HepG2 (cell line): Measurements from ENCODE around the gene SMPD3. TPM values are rescaled to one million over a fixed set of nuclear protein-coding genes. Genes with fewer than 3 reads are reported as not detected.

Experiments used
- ATAC-seq: fragments of 200-7000 bp; cut with Tn5 transposase; 3 replicates; pipeline ENCODE4 v1.9.1; 2020; ENCODE audit warnings: mild to moderate bottlenecking, moderate library complexity
- BruUV-seq: library from RNA; stranded (reverse); fragments of 400-500 nt; replicated peaks from 2 replicates; lab custom pipeline; 2021; lab: Mats Ljungman, UMichigan
- CTCF ChIA-PET: fragments of 300-600 bp; formaldehyde crosslinking; extraction: SDS; loops from one replicate; lab custom pipeline; 2021; ENCODE audit warnings: low total read pairs, inconsistent platforms, low intra/inter-chr PET ratio; lab: Yijun Ruan, JAX
- POLR2A ChIA-PET: fragments of 350-600 bp; sonication (Branson Sonifier 250); formaldehyde crosslinking; loops from one replicate; lab custom pipeline; 2020; ENCODE audit warnings: antibody characterized with exemption, inconsistent platforms; lab: Yijun Ruan, JAX
- DNase-seq: peaks from one replicate; pipeline ENCODE4 v3.0.0-alpha.2; 2015; ENCODE audit warnings: low spot score
- FAIRE-seq: peaks from 3 replicates; lab custom pipeline; 2011; peaks lifted over from hg19 to GRCh38; lab: Jason Lieb, UNC
- H2AFZ ChIP-seq: one replicate; pipeline ENCODE4 v1.6.1; 2011; ENCODE audit warnings: low read length, inconsistent platforms
- H3K27ac ChIP-seq: fragments of 300-600 bp; 3 replicates; pipeline ENCODE4 v1.8.0; 2011; ENCODE audit warnings: mixed run types, mild to moderate bottlenecking, mixed read lengths, low read length, inconsistent platforms; ENCODE audit not compliant: insufficient read depth; ENCODE audit errors: extremely low read length
- H3K27me3 ChIP-seq, 2 experiments: fragments of 200-600 bp in 1 of 2; 2 replicates in 1 of 2; 3 replicates in 1 of 2; pipeline versions ENCODE4 v1.6.0 to v1.8.0; 2011; ENCODE audit warnings: low read length in 2 of 2, mild to moderate bottlenecking in 2 of 2, moderate library complexity in 2 of 2, inconsistent platforms in 1 of 2; ENCODE audit not compliant: insufficient read depth in 2 of 2, control insufficient read depth in 1 of 2
- H3K36me3 ChIP-seq, 2 experiments: fragments of 200-600 bp in 1 of 2; replicated peaks in 1 of 2; 2 replicates in 1 of 2; 3 replicates in 1 of 2; pipeline versions ENCODE4 v1.5.1 to v1.8.0; 2011; ENCODE audit warnings: low read length in 2 of 2, inconsistent platforms in 1 of 2; ENCODE audit not compliant: insufficient read depth in 2 of 2, control insufficient read depth in 1 of 2
- H3K4me1 ChIP-seq: 2 replicates; pipeline ENCODE4 v1.5.1; 2012; ENCODE audit warnings: low read length, inconsistent platforms; ENCODE audit not compliant: insufficient read depth
- H3K4me2 ChIP-seq: 2 replicates; pipeline ENCODE4 v1.6.0; 2011; ENCODE audit warnings: low read depth, low read length, inconsistent platforms
- H3K4me3 ChIP-seq, 3 experiments: fragments of 200-600 bp in 1 of 3; sonication (generic), shearing (Covaris generic) in 1 of 3; replicated peaks in 1 of 3; 2 replicates each; pipeline ENCODE4 v1.5.1; 2011 to 2016; ENCODE audit warnings: low read length in 3 of 3, inconsistent platforms in 2 of 3, low read depth in 2 of 3, mild to moderate bottlenecking in 2 of 3, control low read depth in 1 of 3, mixed read lengths in 1 of 3; ENCODE audit not compliant: insufficient read depth in 1 of 3
- H3K79me2 ChIP-seq: one replicate; pipeline ENCODE4 v1.6.1; 2011; ENCODE audit warnings: low read length, inconsistent platforms; ENCODE audit not compliant: insufficient read depth
- H3K9ac ChIP-seq: 2 replicates; pipeline ENCODE4 v1.6.0; 2011; ENCODE audit warnings: mild to moderate bottlenecking, low read depth, low read length, inconsistent platforms; ENCODE audit not compliant: insufficient read depth
- H3K9me3 ChIP-seq: 2 replicates; pipeline ENCODE4 v1.5.1; 2012; ENCODE audit warnings: mild to moderate bottlenecking, low read length
- H4K20me1 ChIP-seq: 2 replicates; pipeline ENCODE4 v1.6.0; 2011; ENCODE audit warnings: inconsistent platforms, mild to moderate bottlenecking, low read length, moderate library complexity; ENCODE audit not compliant: insufficient read depth
- BHLHE40 ChIP-seq: IDR thresholded peaks from 2 replicates; pipeline ENCODE4 v1.6.1; 2011; ENCODE audit warnings: low read length, improper control_type of control experiment
- GMEB2 ChIP-seq: IDR thresholded peaks from 2 replicates; pipeline ENCODE4 v1.6.1; 2016; ENCODE audit warnings: missing biosample characterization, missing genetic modification reagents, low read depth
- IRF9 ChIP-seq: sonication (generic); formaldehyde crosslinking; IDR thresholded peaks from 2 replicates; pipeline ENCODE4 v1.8.0; 2022; ENCODE audit warnings: missing genetic modification reagents, mild to moderate bottlenecking, borderline replicate concordance
- NFATC3 ChIP-seq: sonication (generic); formaldehyde crosslinking; IDR thresholded peaks from 2 replicates; pipeline ENCODE4 v1.5.1; 2020; ENCODE audit warnings: mild to moderate bottlenecking, missing genetic modification reagents
- SAP130 ChIP-seq: IDR thresholded peaks from 2 replicates; pipeline ENCODE4 v1.6.1; 2016; ENCODE audit warnings: low read depth
- SNAPC2 ChIP-seq: sonication (generic); formaldehyde crosslinking; IDR thresholded peaks from 2 replicates; pipeline ENCODE4 v1.8.1; 2022; ENCODE audit warnings: mild to moderate bottlenecking, missing genetic modification reagents
- USF2 ChIP-seq, 2 experiments: sonication (generic) in 1 of 2; formaldehyde crosslinking in 1 of 2; IDR thresholded peaks; 2 replicates each; pipeline versions ENCODE4 v1.5.1 to v1.6.1; 2011 to 2020; ENCODE audit warnings: borderline replicate concordance in 1 of 2, low read depth in 1 of 2, low read length in 1 of 2, mild to moderate bottlenecking in 1 of 2, missing genetic modification reagents in 1 of 2, moderate library complexity in 1 of 2
- ZNF432 ChIP-seq: sonication (generic); formaldehyde crosslinking; IDR thresholded peaks from 2 replicates; pipeline ENCODE4 v1.5.0; 2020; ENCODE audit warnings: missing genetic modification reagents, mild to moderate bottlenecking, borderline replicate concordance
- ZNF576 ChIP-seq: sonication (generic); formaldehyde crosslinking; IDR thresholded peaks from 2 replicates; pipeline ENCODE4 v1.4.0; 2020; ENCODE audit warnings: mild to moderate bottlenecking, missing genetic modification reagents
- ZNF589 ChIP-seq: sonication (generic); formaldehyde crosslinking; conservative IDR thresholded peaks from 2 replicates; pipeline ENCODE4 v1.8.0; 2022; ENCODE audit warnings: mild to moderate bottlenecking, moderate library complexity, missing genetic modification reagents
- WGBS: methylation state at CpG from one replicate; pipeline ENCODE4 v1.1.6; 2017; ENCODE audit warnings: low lambda C conversion rate; 5-methylcytosine and 5-hydroxymethylcytosine counted together
- in situ Hi-C: cut with HindIII; loops from 2 replicates; pipeline ENCODE4 v1.10.0; 2017; ENCODE audit warnings: low pct_unique_long_range_greater_than_20kb; ENCODE audit not compliant: extremely low pct_ligation_motif_present
- intact Hi-C: fragments of 100-400 bp; cut with micrococcal nuclease; formaldehyde crosslinking; loops from one replicate; pipeline ENCODE4 v1.10.0; 2022; ENCODE audit not compliant: unreplicated experiment
- polyA plus RNA-seq, 8 experiments: library from polyadenylated mRNA; depleted of rRNA in 3 of 8; stranded (reverse) in 7 of 8; unstranded in 1 of 8; fragments of >200 nt; fragmentation: Illumina TruSeq in 4 of 8; extraction: Trizol in 4 of 8; gene quantifications; 2 replicates each; pipeline versions ENCODE4 v1.2.1 to v1.2.3, GENCODE V29; 2011 to 2016; ENCODE audit warnings: low read depth in 4 of 8, missing spikeins in 1 of 8, mixed read lengths in 1 of 8; ENCODE audit not compliant: insufficient read depth in 1 of 8
- total RNA-seq, 5 experiments: library from RNA; depleted of rRNA; stranded (reverse); fragments of >200 nt; fragmentation: Illumina TruSeq; extraction: Trizol; gene quantifications; 2 replicates each; pipeline ENCODE4 v1.2.3, GENCODE V29; 2016; ENCODE audit warnings: low read depth in 1 of 5

The SMPD3 gene
- total and polyA plus RNA-seq, 2 of the 13 experiments (the other 11 are each of a cell fraction or from before 2014, with no cell fraction given): 0.07 to 0.32 TPM

GRCh38 chr16:68458101-68458500 is 9.8 kb upstream of the SMPD3 start:
- in situ Hi-C loops: no loop called here
- 45% methylated on average over 3 of the region's 3 CpGs for WGBS
- no peak overlapping the region for H3K9ac ChIP-seq
- H3K36me3 ChIP-seq: no peaks in the 10 kb centered on the region
- H3K27ac ChIP-seq: no peak overlapping the region
- H3K4me3 ChIP-seq: no peak overlapping the region
- H2AFZ ChIP-seq: no peak overlapping the region
- no peak for TF ChIP-seq NFATC3 (CRISPR knock-in tag)
- TF ChIP-seq SNAPC2: no peak
- TF ChIP-seq ZNF576 (CRISPR knock-in tag): no peak
- TF ChIP-seq BHLHE40: no peak
- TF ChIP-seq USF2 (IDR thresholded peaks at IDR 0.05; ENCODE audit: low read depth, low read length): no peak
- no peak for TF ChIP-seq USF2 (CRISPR knock-in tag; IDR thresholded peaks at IDR 0.05; ENCODE audit: borderline replicate concordance)
- TF ChIP-seq GMEB2 (CRISPR knock-in tag): no peak
- no peak for TF ChIP-seq ZNF589
- no peak for TF ChIP-seq SAP130
- no peak for TF ChIP-seq ZNF432 (CRISPR knock-in tag)
- TF ChIP-seq IRF9 (CRISPR knock-in tag): no peak
- DNase-seq: no peak
- POLR2A ChIA-PET: no interaction called here
- H3K4me1 ChIP-seq: peaks cover 7% of the 10 kb centered on the region
- H3K4me2 ChIP-seq: no peak overlapping the region
- intact Hi-C loops: no loop called here
- no peak for FAIRE-seq
- no peaks in the 10 kb centered on the region for H3K79me2 ChIP-seq
- CTCF ChIA-PET: no interaction called here
- BruUV-seq: no TSS peak
- H4K20me1 ChIP-seq: no peaks in the 10 kb centered on the region
- no peaks in the 10 kb centered on the region for H3K9me3 ChIP-seq
- no peak for ATAC-seq
- H3K27me3 ChIP-seq: no peaks in the 10 kb centered on the region
